GM18511 (cell line): ENCODE results near the gene CBLB.
A peak's percentile ranks its signal among the peaks of the same experiment; 100 is the strongest.

ENCODE experiments used
- ATAC-seq: cut with Tn5 transposase; IDR thresholded peaks from one replicate; pipeline ENCODE4 v1.9.1; 2021; ENCODE audit warnings: mild to moderate bottlenecking, moderate library complexity; ENCODE audit not compliant: unreplicated experiment

The CBLB gene

DNA sequence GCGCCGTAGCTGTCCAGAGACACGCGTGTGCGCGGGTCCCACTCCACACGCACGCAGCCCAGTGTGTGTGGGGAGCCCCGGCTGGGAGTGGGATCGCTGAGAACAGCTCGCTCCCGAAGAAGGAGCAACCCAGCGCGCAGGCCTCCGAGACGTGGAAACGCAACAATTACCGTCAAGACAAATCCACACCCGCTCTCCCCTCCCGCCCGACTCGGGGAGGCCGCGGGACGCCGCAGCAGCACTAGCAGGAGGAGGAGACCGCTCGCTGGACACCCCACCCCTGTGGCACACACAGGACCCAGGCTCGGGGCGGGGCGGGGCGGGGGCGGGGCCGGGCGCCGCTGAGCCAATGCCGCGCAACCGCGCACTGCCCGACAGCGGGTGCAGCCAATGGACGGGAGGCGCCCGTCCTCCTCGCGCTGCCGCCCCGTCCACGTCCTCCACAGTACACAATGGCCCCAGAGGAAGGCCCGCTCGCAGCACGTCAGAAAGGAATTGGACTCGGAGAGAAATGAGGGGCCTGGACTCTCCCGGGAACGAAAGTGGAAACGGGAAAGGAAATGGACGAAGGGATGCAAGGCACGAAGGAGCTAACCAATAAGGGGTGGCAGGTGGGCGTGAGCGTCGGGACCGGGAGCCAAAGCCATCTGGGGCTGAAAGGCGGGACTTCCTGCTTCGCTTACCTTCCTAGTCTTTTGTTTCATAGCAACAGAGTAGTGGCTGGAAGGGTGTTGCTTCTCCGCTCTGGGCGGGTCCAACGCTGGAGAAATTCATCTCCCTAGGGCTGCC is at the start of gene CBLB:
CBLB (minus strand) TSS at position 271 of the 789 bp plus-strand sequence. CDS start 1,435 bp downstream, outside the sequence.
- ATAC-seq = peak; percentile 87

DNA sequence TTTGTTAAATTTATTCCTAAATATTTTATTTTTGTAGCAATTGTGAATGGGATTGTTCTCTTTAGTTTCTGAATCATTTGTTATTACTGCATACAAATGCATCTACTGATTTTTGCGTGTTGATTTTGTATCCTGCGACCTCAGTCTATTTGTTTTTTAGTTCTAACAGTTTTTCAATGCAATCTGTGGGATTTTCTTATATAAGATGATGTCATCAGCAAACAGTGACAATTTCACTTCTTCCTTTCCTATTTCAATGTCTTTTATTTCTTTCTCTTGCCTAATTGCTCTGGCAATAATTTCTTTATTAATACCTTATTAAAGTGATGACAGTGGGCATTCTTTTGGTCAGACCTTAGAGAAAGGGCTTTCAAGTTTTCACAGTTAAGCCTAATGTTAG is 48.0 kb upstream of the CBLB start:
- ATAC-seq = no peak

DNA sequence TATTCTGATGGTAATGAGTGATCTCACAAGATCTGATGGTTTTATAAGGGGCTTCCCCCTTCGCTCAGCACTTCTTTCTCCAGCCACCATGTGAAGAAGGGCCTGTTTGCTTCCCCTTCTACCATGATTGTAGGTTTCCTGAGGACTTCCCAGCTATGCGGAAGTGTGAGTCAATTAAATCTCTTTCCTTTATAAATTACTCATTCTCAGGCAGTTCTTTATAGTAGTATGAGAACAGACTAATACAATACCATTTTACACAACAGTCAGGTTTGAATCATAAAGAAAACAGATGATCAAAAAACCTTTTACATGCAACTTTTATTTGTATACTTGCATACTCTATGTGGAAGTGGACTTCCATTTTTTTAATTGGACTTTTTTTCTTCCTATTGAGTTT is 46.7 kb upstream of the CBLB start:
- ATAC-seq = no peak

DNA sequence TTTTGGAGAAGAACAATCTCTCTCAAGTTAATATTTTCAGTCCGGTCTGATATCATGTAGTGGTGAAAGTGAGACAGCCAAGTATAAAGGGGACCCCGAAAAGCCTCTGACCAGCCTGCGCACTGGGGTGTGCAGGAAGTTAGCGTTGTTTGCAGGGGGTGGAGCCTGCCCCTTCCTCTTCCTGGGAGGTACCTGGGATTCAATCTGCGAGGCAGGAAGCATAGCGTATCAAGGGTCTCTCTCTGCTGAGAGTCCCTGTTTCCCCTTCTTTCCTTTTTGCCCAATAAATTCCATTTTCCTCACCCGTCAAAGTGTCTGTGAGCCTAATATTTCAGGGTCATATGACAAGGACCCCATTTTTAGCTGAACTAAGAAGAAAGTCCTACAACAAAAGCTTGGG is 44.8 kb upstream of the CBLB start:
- ATAC-seq = no peak

DNA sequence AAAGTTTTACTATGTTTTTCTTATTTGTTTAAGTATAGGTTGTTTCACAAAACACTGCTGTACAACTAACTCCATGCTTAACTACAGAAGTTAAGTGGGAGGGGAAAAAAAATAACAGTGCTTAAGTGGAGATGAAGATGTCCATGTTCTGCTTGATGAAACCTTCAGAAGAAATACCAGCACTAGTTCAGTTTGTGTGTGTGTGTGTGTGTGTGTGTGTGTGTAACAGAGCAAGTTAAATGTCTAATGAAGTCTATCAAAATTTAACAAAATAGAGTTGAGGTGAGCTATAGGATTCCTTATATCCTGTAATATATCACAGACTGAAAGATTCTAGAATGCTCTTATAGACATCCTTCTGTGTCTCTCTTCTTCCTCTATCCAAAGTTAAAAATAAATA is 44.1 kb upstream of the CBLB start:
- no peak for ATAC-seq

DNA sequence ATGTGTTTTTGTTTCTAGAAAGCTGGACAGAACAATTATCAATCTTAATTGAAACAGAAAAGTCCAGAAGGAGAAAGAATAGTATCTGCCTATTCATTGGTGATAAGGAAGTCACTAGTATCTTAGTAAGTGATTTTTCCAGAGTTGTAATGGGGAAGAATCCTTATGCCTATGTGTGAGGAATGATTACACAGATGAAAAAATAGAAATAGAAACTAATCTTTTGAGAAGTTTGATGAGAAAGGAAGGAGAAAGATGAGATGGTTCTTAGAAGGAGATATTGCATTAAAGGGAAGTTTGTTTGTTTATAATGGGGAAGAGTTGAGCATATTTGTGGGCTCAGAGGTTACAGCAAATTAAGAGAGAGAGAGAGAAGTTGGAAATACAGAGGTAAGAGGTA is 42.7 kb upstream of the CBLB start:
- no peak for ATAC-seq

DNA sequence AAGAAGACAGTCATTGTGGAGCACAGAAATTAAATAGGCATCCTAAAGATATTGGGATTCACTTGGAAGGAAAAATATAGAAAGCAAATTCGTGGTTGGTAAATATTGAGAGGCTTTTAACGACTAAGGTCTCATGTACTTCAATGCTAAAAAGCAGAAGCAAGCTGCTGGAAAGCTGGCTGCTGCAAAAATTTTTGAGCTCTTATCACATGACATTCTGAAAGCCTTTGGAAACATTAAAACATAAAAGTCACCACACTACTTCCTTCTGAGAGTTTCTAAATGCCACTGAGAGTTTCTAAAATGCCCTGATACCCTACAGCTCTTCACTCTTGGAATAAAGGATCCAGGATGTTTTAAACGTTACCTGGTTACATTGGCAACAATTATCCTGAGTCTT is 39.0 kb upstream of the CBLB start:
- peak; percentile 86 for ATAC-seq

DNA sequence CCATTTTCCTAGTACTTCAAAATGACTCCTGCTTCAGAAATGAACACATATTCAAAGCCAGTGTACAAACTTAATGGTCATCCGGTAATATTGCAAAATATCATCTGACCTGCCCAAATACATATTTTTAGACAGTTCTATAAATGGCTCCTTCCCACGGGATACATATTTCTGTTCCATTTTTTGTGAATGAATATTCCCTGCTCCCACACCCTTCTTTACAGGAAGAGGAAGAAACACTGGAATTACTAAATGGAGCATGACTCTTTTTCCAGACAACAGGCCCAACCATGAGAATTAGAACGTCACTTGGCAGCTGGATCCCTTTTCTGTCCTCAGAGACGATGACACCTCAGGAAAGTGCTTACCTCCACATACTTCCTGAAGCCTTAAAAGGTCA is 38.0 kb upstream of the CBLB start:
- no peak for ATAC-seq

DNA sequence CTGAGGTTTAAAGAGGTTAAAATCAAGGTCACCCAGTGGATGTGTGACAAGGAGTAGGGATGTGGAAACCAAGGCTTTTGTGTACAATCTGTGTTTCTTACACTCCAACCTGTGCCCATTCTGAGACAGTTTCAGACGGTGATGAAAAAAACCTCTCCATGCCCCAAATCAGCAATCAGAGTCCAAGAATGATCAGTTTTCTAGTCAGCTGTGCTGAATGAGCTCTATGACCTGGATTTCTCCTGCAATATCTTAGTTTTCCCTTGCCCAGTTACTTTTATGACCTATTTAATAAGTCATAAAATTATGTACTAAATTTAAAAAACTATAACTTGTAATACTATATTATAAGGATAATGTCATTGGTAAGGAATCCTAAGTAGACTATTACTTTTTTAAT is 37.5 kb upstream of the CBLB start:
- ATAC-seq = no peak

DNA sequence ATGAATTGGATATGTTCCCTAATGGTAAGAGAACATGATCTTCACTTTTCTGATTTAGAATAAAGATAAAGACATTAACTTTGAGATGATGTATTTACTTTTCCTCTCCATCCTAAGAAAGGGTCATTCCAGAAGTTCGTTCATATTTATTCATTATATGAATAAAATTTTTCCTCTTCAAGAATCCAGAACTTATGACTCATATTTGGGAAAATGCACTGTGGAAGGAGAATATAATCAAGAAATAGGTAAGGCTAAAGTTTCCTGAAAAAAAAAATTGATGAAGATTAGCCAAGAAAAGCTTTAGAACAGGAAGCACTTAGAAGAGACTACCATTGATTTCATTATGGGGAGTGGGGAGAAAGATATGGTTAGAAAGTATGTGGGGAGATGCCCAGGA is 36.5 kb upstream of the CBLB start:
- ATAC-seq = no peak

DNA sequence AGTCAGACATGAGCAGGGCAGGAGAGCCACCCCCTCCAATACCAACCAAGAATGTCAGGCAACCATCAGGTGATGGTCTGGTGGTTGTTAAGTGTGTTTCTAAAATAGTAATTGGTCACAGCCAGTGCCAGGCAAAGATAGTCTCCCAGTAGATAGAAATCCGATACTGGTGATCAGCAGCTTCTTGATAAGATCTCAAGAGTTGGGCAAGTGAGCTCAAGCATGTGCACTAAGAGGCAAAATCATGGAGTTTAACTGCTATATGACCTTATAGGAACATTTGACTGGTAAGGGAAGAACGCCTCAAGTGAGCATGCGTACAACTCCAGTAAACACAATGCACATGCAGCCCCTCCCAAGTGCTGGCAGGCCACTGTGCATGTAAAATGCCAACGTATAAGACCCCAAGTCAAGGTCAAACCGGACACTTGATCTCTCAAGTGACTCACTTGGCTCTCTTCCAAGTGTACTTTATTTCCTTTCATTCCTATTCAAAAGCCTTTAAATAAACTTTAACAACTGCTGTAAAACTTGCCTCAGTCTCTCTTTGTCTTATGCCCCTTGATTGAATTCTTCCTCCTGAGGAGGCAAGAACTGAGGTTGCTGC is 36.0 kb upstream of the CBLB start:
- no peak for ATAC-seq

DNA sequence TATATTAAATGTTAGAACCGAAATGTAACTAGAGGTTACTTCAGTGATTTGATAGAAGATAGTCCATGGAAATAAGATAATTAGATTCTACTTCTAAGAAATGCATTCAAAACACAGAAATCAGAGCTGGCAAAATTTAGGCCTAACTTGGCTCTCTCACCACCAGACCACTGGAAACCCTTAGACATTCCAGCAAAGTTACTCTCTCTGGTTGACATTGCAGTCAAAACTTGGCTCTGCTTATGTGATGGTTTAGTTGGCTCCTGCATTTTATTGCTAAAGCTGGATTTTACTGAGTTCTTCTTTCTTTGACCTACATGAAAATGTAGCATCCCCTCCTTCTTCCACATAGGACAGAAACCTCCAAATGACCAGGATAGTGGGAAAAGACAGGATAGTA is 35.4 kb upstream of the CBLB start:
- ATAC-seq = no peak

DNA sequence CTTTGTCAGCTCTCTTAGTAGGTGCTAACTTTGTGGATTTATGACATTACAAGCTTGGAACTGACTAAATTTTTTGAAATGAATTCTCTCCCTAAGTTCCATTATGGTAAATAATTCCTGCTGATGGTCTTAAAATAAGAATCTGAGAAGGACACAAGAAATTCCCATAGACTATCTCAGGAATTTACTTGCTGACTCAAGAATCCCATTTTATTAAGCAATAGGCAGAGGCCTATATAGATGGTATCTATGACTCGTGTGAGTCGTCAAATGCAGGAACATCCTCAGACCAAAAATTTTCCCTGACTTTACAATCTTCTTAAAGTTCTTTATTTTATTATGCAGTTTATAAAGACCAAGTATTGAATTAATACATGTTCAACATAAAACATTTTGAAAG is 30.7 kb upstream of the CBLB start:
- no peak for ATAC-seq

DNA sequence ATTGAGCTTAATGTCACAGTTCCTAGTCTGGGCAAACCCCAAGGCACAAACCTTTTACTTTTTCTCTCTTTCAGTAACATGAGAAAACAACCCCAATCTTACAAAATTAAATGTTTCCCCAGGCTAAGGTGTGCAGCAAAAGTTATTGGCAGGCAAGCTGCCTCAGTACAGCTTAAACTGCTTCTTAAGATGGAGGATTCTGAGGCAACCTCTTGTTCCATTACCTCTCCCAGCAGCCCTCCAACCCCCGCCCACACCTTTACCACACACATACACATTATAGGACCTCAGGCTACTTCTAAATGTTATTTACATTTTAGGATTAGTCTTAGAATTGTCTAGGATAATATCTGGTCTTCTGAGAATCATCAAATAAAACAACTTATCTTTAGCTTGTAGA is 22.3 kb upstream of the CBLB start:
- ATAC-seq = no peak

DNA sequence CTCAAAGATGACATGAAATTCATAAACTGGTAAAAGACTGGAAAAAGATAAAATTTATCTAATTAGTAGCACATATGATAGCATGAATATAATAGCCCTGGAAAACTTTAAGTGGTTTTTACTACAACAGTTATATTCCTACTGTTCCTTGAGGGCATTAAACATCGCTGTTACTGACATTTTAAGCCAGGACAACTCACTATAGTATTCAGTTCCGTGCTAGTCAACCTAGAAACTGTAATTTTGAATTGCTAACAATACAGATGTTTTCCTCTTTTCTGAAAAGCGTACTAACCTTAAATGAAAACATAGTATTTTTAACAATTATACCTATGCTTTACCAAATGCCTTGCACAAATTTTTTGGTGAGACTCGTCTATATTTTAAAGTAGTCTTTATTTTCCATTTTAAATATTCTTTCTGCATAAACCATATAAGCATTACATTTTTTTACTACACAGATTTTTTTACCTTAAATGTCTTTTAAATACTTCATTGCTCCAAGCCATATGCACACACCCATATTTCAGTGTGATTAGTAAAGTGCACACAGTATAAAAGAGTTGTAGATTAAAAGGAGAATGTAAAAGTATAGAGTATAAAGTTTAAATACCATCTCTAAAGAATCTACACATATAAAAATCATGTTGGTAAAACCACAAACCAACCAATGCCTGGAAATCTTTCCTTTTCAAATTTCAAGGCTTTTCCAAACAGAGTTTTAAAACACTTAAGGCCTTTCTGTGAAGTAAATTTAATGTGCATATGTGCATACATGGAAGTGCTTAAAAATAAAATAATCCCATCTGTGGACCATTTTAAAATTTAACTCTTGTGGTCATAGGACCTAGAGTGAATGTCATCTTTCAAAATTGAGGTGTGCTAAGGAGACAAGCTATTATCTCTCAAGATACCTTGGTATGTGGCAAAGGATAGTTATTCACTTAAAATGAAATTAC is 20.1 kb upstream of the CBLB start:
- ATAC-seq = no peak

DNA sequence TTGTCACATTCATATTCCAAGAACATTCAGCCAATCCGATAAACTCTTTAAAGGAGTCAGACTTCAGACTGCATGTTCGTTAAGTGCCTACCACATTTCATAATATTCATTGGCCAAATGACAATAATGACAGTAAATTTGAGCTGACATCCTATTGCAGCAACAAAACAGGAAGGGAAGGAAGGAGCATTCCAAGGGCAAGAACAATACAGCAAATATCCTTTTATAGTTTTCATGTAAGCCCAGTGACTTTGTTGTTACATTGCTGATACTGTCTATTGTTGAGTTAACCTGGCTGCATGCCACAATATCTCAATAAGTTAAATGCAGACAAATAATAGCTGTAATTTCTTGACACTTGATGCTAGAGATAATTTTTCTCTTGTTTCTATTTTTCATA is 16.4 kb upstream of the CBLB start:
- no peak for ATAC-seq

DNA sequence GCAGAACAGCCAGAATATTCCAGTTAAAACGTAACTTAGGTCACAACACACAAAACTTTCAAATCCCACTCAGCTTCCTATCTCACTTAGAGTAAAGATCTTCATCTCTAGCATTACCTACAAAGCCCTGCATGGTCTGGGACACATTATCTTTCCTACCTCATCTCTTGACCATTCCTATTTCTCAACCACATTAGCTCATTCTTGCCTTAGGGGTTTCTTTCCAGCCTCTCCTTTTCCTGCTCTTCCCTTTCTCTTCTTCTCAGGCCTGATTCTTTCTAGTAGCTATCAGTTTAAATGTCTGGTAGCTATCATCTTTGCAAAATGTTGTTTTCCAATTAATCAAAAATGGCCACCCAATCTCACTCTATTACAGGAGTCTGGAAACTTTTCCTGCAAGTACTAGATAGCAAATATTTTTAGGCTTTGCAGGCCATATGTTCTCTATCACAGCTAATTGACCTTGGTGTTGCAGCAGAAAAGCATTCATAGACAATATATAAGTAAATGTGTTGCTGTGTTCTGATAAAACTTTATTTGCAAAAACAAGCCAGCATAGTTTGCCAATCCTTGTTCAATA is 15.1 kb upstream of the CBLB start:
- no peak for ATAC-seq

DNA sequence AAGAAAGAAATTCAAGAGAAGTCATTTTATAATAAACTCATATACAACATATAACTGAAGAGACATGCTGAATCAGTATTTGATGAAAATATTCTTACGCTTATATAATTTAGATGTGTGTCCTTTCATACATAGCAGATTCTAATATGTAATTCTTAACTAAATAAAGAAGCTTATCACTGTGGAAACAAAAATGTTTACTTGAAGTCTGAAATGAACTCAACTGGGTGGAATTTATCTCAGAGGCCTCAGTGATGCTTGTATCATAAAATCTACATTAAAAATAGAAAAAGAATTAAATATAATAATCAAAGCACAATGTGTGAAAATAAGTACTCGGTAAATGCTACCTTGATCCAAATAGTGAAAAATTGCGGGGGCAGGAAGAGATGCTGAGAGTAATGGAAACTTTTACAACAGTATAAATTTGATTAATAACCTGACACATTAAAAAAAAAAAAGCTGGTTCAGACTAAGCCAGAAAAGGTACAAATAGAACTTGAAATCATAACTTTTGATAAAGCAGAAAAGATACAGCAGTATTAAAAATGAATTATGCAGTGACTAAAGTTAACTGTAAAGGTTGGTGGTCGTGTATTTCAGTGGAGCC is 12.0 kb upstream of the CBLB start:
- ATAC-seq = no peak

DNA sequence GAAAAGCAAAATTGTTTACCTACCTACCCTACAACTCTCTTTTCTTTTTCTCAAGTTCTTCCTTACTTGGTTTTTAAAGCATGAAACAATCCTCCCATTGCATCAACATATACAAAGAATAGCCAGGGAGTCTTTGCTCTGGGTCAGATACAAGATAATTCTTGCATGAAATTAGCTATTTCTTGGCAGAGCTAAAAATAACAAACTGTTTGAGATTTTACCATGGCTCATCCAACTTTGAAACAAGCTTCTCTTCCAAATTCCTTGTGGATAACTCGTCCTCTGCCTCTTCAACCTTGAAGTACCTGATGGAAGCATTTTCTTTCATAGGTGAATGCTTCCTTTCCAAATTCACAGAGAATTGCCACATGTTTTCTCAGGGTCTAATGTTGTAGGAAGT is 9.2 kb upstream of the CBLB start:
- ATAC-seq = no peak

DNA sequence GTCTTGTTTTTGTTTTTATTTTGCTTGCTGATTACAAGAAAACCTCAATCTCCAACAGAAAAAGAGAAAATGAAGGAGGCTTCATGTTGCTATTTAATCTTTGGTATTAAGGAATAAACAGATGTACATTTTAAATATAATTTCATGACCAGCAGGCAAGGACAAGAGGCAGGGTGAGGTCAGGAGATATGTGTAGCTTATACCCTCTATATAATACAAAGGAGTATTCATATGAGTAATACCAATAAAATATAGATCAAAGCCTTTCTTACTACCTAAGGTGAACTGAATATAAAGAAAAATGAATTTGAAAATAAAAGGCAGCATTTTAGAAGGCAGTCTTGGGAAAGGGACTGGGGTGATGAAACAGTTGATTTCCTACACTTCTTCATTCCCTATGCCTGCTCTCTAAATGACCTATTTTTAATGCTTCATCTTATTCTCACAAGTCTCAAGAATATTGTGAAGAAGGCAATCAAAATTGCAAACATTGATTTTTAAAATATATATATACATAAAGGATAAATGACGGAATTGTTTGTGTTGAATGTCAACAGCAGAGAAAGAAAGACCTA is 8.6 kb upstream of the CBLB start:
- no peak for ATAC-seq
